Measurements from ENCODE around the gene SSRP1. TPM values are rescaled to one million over a fixed set of nuclear protein-coding genes. Genes with fewer than 3 reads are reported as not detected.
A peak's percentile ranks its signal among the peaks of the same experiment; 100 is the strongest.

Gene SSRP1
- total RNA-seq, 4 donors from 2014 or later: 70.0 to 86.5 (median 78.1) TPM

GRCh38 chr11:57313788-57314135, 21.9 kb downstream of the SSRP1 start:
- no peaks in the 10 kb centered on the region for H3K9me3 ChIP-seq
- WGBS, 2 donors: 69 to 76% methylated on average over 5 to 8 of the region's 8 CpGs
- TF ChIP-seq POLR2A (IDR thresholded peaks at IDR 0.05): no peak
- TF ChIP-seq, protein P1, sequence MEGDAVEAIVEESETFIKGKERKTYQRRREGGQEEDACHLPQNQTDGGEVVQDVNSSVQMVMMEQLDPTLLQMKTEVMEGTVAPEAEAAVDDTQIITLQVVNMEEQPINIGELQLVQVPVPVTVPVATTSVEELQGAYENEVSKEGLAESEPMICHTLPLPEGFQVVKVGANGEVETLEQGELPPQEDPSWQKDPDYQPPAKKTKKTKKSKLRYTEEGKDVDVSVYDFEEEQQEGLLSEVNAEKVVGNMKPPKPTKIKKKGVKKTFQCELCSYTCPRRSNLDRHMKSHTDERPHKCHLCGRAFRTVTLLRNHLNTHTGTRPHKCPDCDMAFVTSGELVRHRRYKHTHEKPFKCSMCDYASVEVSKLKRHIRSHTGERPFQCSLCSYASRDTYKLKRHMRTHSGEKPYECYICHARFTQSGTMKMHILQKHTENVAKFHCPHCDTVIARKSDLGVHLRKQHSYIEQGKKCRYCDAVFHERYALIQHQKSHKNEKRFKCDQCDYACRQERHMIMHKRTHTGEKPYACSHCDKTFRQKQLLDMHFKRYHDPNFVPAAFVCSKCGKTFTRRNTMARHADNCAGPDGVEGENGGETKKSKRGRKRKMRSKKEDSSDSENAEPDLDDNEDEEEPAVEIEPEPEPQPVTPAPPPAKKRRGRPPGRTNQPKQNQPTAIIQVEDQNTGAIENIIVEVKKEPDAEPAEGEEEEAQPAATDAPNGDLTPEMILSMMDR (IDR thresholded peaks at IDR 0.05): no peak
- H3K4me1 ChIP-seq: peaks cover 49 to 71% of the 10 kb centered on the region in 2 donors
- H3K36me3 ChIP-seq: peaks cover 56 to 61% of the 10 kb centered on the region in 2 donors
- no peak overlapping the region for H3K4me3 ChIP-seq (replicated peaks in 1 of 3)
- H3K27ac ChIP-seq: peak overlapping the region in 1 of 3 donors; percentile 84
- intact Hi-C loops (cut with DNase I): no loop called here
- DNase-seq: no peak
- no peaks in the 10 kb centered on the region for H3K27me3 ChIP-seq

GRCh38 chr11:57313071-57313787, 22.5 kb downstream of the SSRP1 start:
- Histone ChIP-seq H3K27ac (peak overlapping the region in 2 of 3 donors; percentile 22 to 84), H3K27me3 (no peaks in the 10 kb centered on the region), H3K4me1 (peaks cover 48 to 72% of the 10 kb centered on the region in 2 donors), H3K36me3 (peaks cover 56 to 61% of the 10 kb centered on the region in 2 donors), H3K4me3 (replicated peaks in 1 of 3) (no peak overlapping the region), H3K9me3 (no peaks in the 10 kb centered on the region)
- WGBS, 2 donors: 77 to 94% methylated on average over 7 to 12 of the region's 26 CpGs
- no peak for DNase-seq
- TF ChIP-seq POLR2A (IDR thresholded peaks at IDR 0.05): no peak
- TF ChIP-seq, protein P1 (IDR thresholded peaks at IDR 0.05): no peak
- intact Hi-C loops (cut with DNase I): no loop called here

- intact Hi-C loops (cut with DNase I): no loop called here
- peaks cover 51 to 58% of the 10 kb centered on the region in 2 donors for H3K36me3 ChIP-seq
- no peak for DNase-seq
Observed at GRCh38 chr11:57312511-57313021, 23.1 kb downstream of the SSRP1 start.

GRCh38 chr11:57311109-57311936, 24.4 kb downstream of the SSRP1 start:
- peak overlapping the region in 1 of 3 donors; percentile 5 for H3K4me3 ChIP-seq (replicated peaks in 1 of 3)
- H3K27ac ChIP-seq: peak overlapping the region; percentile 61 to 84 (median 77)
- peaks cover 38 to 48% of the 10 kb centered on the region in 2 donors for H3K36me3 ChIP-seq
- peak; percentile 42 to 84 for TF ChIP-seq POLR2A (IDR thresholded peaks at IDR 0.05)
- TF ChIP-seq, protein P1 (IDR thresholded peaks at IDR 0.05): no peak
- WGBS, 2 donors: 0% methylated on average over 8 to 20 of the region's 31 CpGs
- H3K4me1 ChIP-seq: peaks cover 47 to 73% of the 10 kb centered on the region in 2 donors
- intact Hi-C loops (cut with DNase I): no loop called here
- DNase-seq: peak; percentile 96 to 97
- H3K9me3 ChIP-seq: no peaks in the 10 kb centered on the region
- H3K27me3 ChIP-seq: no peaks in the 10 kb centered on the region

More at GRCh38 chr11:57312511-57313021, 23.1 kb downstream of the SSRP1 start:
- TF ChIP-seq POLR2A (IDR thresholded peaks at IDR 0.05): no peak
- TF ChIP-seq, protein P1 (IDR thresholded peaks at IDR 0.05): no peak
- H3K4me1 ChIP-seq: peaks cover 46 to 72% of the 10 kb centered on the region in 2 donors
- no peaks in the 10 kb centered on the region for H3K27me3 ChIP-seq
- WGBS, 2 donors: 91 to 93% methylated on average over 3 of the region's 10 CpGs
- no peaks in the 10 kb centered on the region for H3K9me3 ChIP-seq
- no peak overlapping the region for H3K4me3 ChIP-seq (replicated peaks in 1 of 3)
- H3K27ac ChIP-seq: peak overlapping the region in 2 of 3 donors; percentile 77 to 84

Data from thyroid gland (tissue), 4 donors.